Dedifferentiated amniotic fluid mesenchymal stem cell (primary cell): ENCODE measurements around the gene OS9.
"Not testable (repeated sequence)": the region's sequence is repeated elsewhere in the genome, so short reads cannot be mapped to it uniquely, and the experiment has no call there.

Experiments used
- DNase-seq: peaks from one replicate; pipeline ENCODE4 v3.0.0-alpha.2; 2016; ENCODE audit errors: extremely low spot score

Gene OS9

GRCh38 chr12:57693659-57694458 is at the start of gene OS9:
TSS of gene OS9 (plus strand) at chr12:57694132. CDS start at chr12:57694162, 30 bp downstream.
- DNase-seq = peak; percentile 100

GRCh38 chr12:57645990-57646658 is 47.8 kb upstream of the OS9 start:
- DNase-seq = not testable (repeated sequence)

GRCh38 chr12:57646659-57647049 is 47.3 kb upstream of the OS9 start:
- DNase-seq = not testable (repeated sequence)

GRCh38 chr12:57654042-57654441 is 39.9 kb upstream of the OS9 start:
- no peak for DNase-seq

- no peak for DNase-seq
Observed at GRCh38 chr12:57655541-57656240, 38.2 kb upstream of the OS9 start.

GRCh38 chr12:57656408-57656807 is 37.5 kb upstream of the OS9 start:
- DNase-seq = not testable (repeated sequence)

GRCh38 chr12:57657744-57658143 is 36.2 kb upstream of the OS9 start:
- DNase-seq = no peak

GRCh38 chr12:57658890-57659289 is 35.0 kb upstream of the OS9 start:
- no peak for DNase-seq

- DNase-seq = no peak
Observed at GRCh38 chr12:57661376-57661775, 32.6 kb upstream of the OS9 start.

GRCh38 chr12:57665066-57665820 is 28.7 kb upstream of the OS9 start:
- not testable (repeated sequence) for DNase-seq

- no peak for DNase-seq
Observed at GRCh38 chr12:57666897-57667296, 27.0 kb upstream of the OS9 start.

- DNase-seq = not testable (repeated sequence)
Observed at GRCh38 chr12:57669691-57670090, 24.2 kb upstream of the OS9 start.

- not testable (repeated sequence) for DNase-seq
Observed at GRCh38 chr12:57671811-57672210, 22.1 kb upstream of the OS9 start.

GRCh38 chr12:57672801-57673200 is 21.1 kb upstream of the OS9 start:
- DNase-seq = no peak

- DNase-seq = no peak
Observed at GRCh38 chr12:57674691-57675090, 19.2 kb upstream of the OS9 start.

- DNase-seq = not testable (repeated sequence)
Observed at GRCh38 chr12:57677947-57678346, 16.0 kb upstream of the OS9 start.

- DNase-seq = no peak
Observed at GRCh38 chr12:57679697-57680096, 14.2 kb upstream of the OS9 start.

- DNase-seq = no peak
Observed at GRCh38 chr12:57687862-57688261, 6.1 kb upstream of the OS9 start.

- no peak for DNase-seq
Observed at GRCh38 chr12:57688931-57689330, 5.0 kb upstream of the OS9 start.

GRCh38 chr12:57692500-57692899 is 1.4 kb upstream of the OS9 start:
- no peak for DNase-seq

GRCh38 chr12:57693317-57693658 is 644 bp upstream of the OS9 start:
- no peak for DNase-seq

- DNase-seq = no peak
Observed at GRCh38 chr12:57694459-57695019, 607 bp downstream of the OS9 start.
